ENCODE results near the gene CAD.

CAD gene

GRCh38 chr2:27177441-27178351 lies 39.5 kb upstream of the CAD start:
- no peaks in the 10 kb centered on the region for H3K9me3 ChIP-seq
- TF ChIP-seq CTCF (IDR thresholded peaks at IDR 0.05), result no peak
- no peaks in the 10 kb centered on the region for H3K4me1 ChIP-seq (ENCODE audit: control insufficient read depth in 1 of 2, insufficient read depth in 1 of 2, low read depth in 1 of 2, low read length in 1 of 2)
- no peaks in the 10 kb centered on the region for H3K36me3 ChIP-seq
- peaks cover 19% of the 10 kb centered on the region for H3K27me3 ChIP-seq
- no peak overlapping the region for H3K4me3 ChIP-seq (ENCODE audit: low read depth in 1 of 2, low read length in 1 of 2)
- H3K27ac ChIP-seq, result no peak overlapping the region

DNA sequence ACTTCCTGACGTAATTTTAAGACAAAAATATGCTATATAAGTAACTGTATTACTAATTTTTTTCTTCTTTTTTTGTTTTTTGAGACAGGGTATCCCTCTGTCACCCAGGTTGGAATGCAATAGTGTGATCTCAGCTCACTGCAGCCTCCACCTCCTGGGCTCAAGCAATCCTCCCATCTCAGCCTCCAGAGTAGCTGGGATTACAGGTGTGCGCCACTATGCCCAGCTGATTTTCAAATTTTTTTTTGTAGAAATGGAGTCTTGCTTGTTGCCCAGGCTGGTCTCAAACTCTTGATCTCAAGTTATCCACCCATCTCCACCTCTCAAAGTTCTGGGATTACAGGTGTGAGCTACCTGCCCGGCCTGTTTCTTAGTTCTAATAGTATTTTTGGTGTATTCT lies 38.7 kb upstream of the CAD start:
- H3K4me1 ChIP-seq (ENCODE audit: control insufficient read depth in 1 of 2, insufficient read depth in 1 of 2, low read depth in 1 of 2, low read length in 1 of 2), result no peaks in the 10 kb centered on the region
- H3K4me3 ChIP-seq (ENCODE audit: low read depth in 1 of 2, low read length in 1 of 2), result no peak overlapping the region
- no peak for TF ChIP-seq CTCF (IDR thresholded peaks at IDR 0.05)
- H3K27ac ChIP-seq, result no peak overlapping the region
- H3K9me3 ChIP-seq, result no peaks in the 10 kb centered on the region
- no peaks in the 10 kb centered on the region for H3K36me3 ChIP-seq
- H3K27me3 ChIP-seq, result peaks cover 19% of the 10 kb centered on the region

DNA sequence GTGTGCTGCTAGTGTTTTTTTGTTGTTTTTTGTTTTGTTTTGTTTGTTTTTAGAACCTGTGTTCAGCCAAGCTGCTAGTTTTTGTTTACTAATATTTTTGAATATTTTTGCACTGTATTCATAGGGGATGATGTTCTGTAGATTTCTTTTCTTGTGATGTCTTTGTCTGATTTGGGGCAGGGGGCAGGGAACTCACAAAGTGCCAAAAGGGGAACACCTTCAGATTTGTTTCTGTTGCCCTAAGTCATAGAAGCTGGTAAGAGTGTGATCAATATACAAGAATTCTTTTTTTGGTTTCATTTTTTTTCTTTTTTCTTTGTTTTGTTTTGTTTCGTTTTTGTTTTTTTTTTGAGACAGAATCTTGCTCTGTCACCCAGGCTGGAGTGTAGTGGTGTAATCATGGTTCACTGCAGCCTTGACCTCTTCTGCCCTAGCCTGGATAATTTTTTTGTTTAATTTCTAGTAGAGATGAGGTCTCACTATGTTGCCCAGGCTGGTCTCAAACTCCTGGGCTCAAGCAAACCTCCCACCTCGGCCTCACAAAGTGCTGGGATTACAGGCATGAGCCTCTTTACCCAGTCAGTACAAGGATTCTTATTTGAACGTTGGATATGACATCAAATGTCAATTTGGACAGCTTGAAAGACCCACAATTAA lies 37.7 kb upstream of the CAD start:
- Histone ChIP-seq H3K9me3 (no peaks in the 10 kb centered on the region), H3K27me3 (peaks cover 19% of the 10 kb centered on the region), H3K4me1 (ENCODE audit: control insufficient read depth in 1 of 2, insufficient read depth in 1 of 2, low read depth in 1 of 2, low read length in 1 of 2) (no peaks in the 10 kb centered on the region), H3K36me3 (no peaks in the 10 kb centered on the region), H3K27ac (no peak overlapping the region), H3K4me3 (ENCODE audit: low read depth in 1 of 2, low read length in 1 of 2) (no peak overlapping the region)
- TF ChIP-seq CTCF (IDR thresholded peaks at IDR 0.05), result no peak

DNA sequence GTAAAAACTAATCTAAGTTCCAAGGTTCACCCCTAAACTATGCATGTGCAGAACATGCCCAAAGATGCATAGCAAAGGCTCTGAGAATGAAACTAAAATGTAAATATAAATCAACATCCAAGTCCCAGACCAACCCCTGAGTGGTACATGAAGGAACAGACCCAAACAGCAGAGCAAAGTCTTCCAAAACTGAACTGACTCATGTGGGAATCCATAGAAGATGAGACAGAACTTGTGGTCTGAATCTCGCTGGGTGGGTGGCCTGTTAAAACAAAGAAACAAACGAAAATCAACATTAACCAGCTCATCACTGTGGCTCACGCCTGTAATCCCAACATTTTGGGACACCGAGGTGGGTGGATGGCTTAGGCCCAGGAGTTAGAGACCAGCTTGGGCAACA lies 34.8 kb upstream of the CAD start:
- TF ChIP-seq CTCF (IDR thresholded peaks at IDR 0.05), result no peak
- H3K36me3 ChIP-seq, result no peaks in the 10 kb centered on the region
- H3K9me3 ChIP-seq, result no peaks in the 10 kb centered on the region
- no peaks in the 10 kb centered on the region for H3K4me1 ChIP-seq (ENCODE audit: control insufficient read depth in 1 of 2, insufficient read depth in 1 of 2, low read depth in 1 of 2, low read length in 1 of 2)
- H3K27me3 ChIP-seq, result peaks cover 16% of the 10 kb centered on the region
- no peak overlapping the region for H3K27ac ChIP-seq
- no peak overlapping the region for H3K4me3 ChIP-seq (ENCODE audit: low read depth in 1 of 2, low read length in 1 of 2)

DNA sequence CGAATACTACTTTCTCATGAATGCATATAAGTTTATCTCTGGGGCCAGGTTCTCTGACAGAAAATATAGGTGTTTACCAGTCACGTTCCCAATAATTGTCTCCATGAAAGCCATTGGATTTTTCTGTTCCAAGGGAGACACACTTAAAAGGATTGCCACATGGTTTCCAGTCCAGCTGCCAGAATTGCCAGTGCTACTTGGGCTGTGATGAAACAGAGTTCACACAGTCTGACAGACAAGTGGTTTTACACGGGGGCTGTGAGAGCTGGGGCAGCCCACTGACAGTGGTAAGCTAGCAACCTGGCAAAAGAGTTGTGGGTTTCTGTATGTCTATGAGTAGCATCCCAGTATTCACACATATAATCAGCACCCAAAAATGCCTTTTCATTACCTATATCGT lies 33.1 kb upstream of the CAD start:
- Histone ChIP-seq H3K27me3 (no peaks in the 10 kb centered on the region), H3K27ac (no peak overlapping the region)

More for the DNA sequence above, 33.1 kb upstream of the CAD start:
- TF ChIP-seq CTCF (IDR thresholded peaks at IDR 0.05), result no peak
- H3K36me3 ChIP-seq, result no peaks in the 10 kb centered on the region
- no peaks in the 10 kb centered on the region for H3K4me1 ChIP-seq (ENCODE audit: control insufficient read depth in 1 of 2, insufficient read depth in 1 of 2, low read depth in 1 of 2, low read length in 1 of 2)
- no peak overlapping the region for H3K4me3 ChIP-seq (ENCODE audit: low read depth in 1 of 2, low read length in 1 of 2)
- no peaks in the 10 kb centered on the region for H3K9me3 ChIP-seq

Data from neutrophil (primary cell).